ENCODE results near the gene PTX4.

The PTX4 gene

GRCh38 chr16:1509307-1510221 lies 20.8 kb upstream of the PTX4 start:
- no peak overlapping the region for H3K27ac Mint-ChIP-seq
- no peak for ATAC-seq
- H3K9me3 Mint-ChIP-seq, result no peaks in the 10 kb centered on the region
- no peak overlapping the region for H3K4me3 Mint-ChIP-seq
- peaks cover 48% of the 10 kb centered on the region for H3K36me3 Mint-ChIP-seq
- H3K4me1 Mint-ChIP-seq, result no peaks in the 10 kb centered on the region
- H3K27me3 Mint-ChIP-seq, result no peaks in the 10 kb centered on the region

GRCh38 chr16:1508494-1509187 lies 19.9 kb upstream of the PTX4 start:
- Mint-ChIP-seq H3K4me1 (no peaks in the 10 kb centered on the region), H3K27me3 (no peaks in the 10 kb centered on the region), H3K9me3 (no peaks in the 10 kb centered on the region), H3K27ac (no peak overlapping the region), H3K36me3 (peaks cover 48% of the 10 kb centered on the region), H3K4me3 (no peak overlapping the region)
- no peak for ATAC-seq

GRCh38 chr16:1506494-1507213 lies 17.9 kb upstream of the PTX4 start:
- Mint-ChIP-seq H3K27ac (no peak overlapping the region), H3K36me3 (peaks cover 47% of the 10 kb centered on the region), H3K9me3 (no peaks in the 10 kb centered on the region), H3K4me1 (no peaks in the 10 kb centered on the region), H3K4me3 (no peak overlapping the region), H3K27me3 (no peaks in the 10 kb centered on the region)
- ATAC-seq, result no peak

- Mint-ChIP-seq H3K4me1 (no peaks in the 10 kb centered on the region), H3K36me3 (peaks cover 42% of the 10 kb centered on the region), H3K9me3 (no peaks in the 10 kb centered on the region), H3K27me3 (no peaks in the 10 kb centered on the region), H3K27ac (no peak overlapping the region), H3K4me3 (no peak overlapping the region)
- no peak for ATAC-seq
These were observed 17.2 kb upstream of the PTX4 start for GRCh38 chr16:1505912-1506311.

GRCh38 chr16:1505073-1505844 lies 16.5 kb upstream of the PTX4 start:
- Mint-ChIP-seq H3K27ac (no peak overlapping the region), H3K4me1 (no peaks in the 10 kb centered on the region), H3K4me3 (no peak overlapping the region), H3K36me3 (peaks cover 37% of the 10 kb centered on the region), H3K27me3 (no peaks in the 10 kb centered on the region), H3K9me3 (no peaks in the 10 kb centered on the region)
- ATAC-seq, result no peak

GRCh38 chr16:1503110-1503955 lies 14.6 kb upstream of the PTX4 start:
- H3K4me3 Mint-ChIP-seq, result no peak overlapping the region
- peaks cover 39% of the 10 kb centered on the region for H3K36me3 Mint-ChIP-seq
- ATAC-seq, result no peak
- H3K9me3 Mint-ChIP-seq, result no peaks in the 10 kb centered on the region
- no peaks in the 10 kb centered on the region for H3K4me1 Mint-ChIP-seq
- no peaks in the 10 kb centered on the region for H3K27me3 Mint-ChIP-seq
- no peak overlapping the region for H3K27ac Mint-ChIP-seq

- no peaks in the 10 kb centered on the region for H3K27me3 Mint-ChIP-seq
- no peaks in the 10 kb centered on the region for H3K9me3 Mint-ChIP-seq
- H3K36me3 Mint-ChIP-seq, result peaks cover 43% of the 10 kb centered on the region
These were observed 13.6 kb upstream of the PTX4 start for GRCh38 chr16:1502092-1503004.

GRCh38 chr16:1501630-1502029 lies 12.9 kb upstream of the PTX4 start:
- no peak overlapping the region for H3K27ac Mint-ChIP-seq
- H3K9me3 Mint-ChIP-seq, result no peaks in the 10 kb centered on the region
- no peaks in the 10 kb centered on the region for H3K4me1 Mint-ChIP-seq
- no peaks in the 10 kb centered on the region for H3K27me3 Mint-ChIP-seq
- H3K4me3 Mint-ChIP-seq, result no peak overlapping the region
- no peak for ATAC-seq
- H3K36me3 Mint-ChIP-seq, result peaks cover 45% of the 10 kb centered on the region

More at GRCh38 chr16:1502092-1503004, 13.6 kb upstream of the PTX4 start:
- no peak overlapping the region for H3K4me3 Mint-ChIP-seq
- ATAC-seq, result no peak
- H3K27ac Mint-ChIP-seq, result no peak overlapping the region
- H3K4me1 Mint-ChIP-seq, result no peaks in the 10 kb centered on the region

GRCh38 chr16:1500465-1501150 lies 11.9 kb upstream of the PTX4 start:
- Mint-ChIP-seq H3K9me3 (no peaks in the 10 kb centered on the region), H3K4me1 (no peaks in the 10 kb centered on the region), H3K4me3 (no peak overlapping the region), H3K27me3 (no peaks in the 10 kb centered on the region), H3K27ac (no peak overlapping the region), H3K36me3 (peaks cover 44% of the 10 kb centered on the region)
- ATAC-seq, result no peak

- Mint-ChIP-seq H3K36me3 (peaks cover 44% of the 10 kb centered on the region), H3K27ac (no peak overlapping the region), H3K9me3 (no peaks in the 10 kb centered on the region), H3K27me3 (no peaks in the 10 kb centered on the region), H3K4me1 (no peaks in the 10 kb centered on the region), H3K4me3 (no peak overlapping the region)
- ATAC-seq, result no peak
These were observed 11.2 kb upstream of the PTX4 start for GRCh38 chr16:1499756-1500464.

- Mint-ChIP-seq H3K4me1 (peaks cover 6% of the 10 kb centered on the region), H3K36me3 (peaks cover 44% of the 10 kb centered on the region), H3K27me3 (no peaks in the 10 kb centered on the region), H3K27ac (no peak overlapping the region), H3K4me3 (no peak overlapping the region), H3K9me3 (no peaks in the 10 kb centered on the region)
- no peak for ATAC-seq
These were observed 10.3 kb upstream of the PTX4 start for GRCh38 chr16:1498899-1499676.

Measured in stimulated activated memory B cell treated with anti-CD40 and anti-IgM and Interleukin-4, amounts not matched to agents 10 μg/mL and 1 μg/mL and 100 μg/mL, for 72 hours (primary cell).